Measurements from ENCODE around the gene IFITM10.

The IFITM10 gene

GRCh38 chr11:1757861-1758610, 7.6 kb upstream of the IFITM10 start:
- in situ Hi-C loops (cut with HindIII; ENCODE audit: low pct_unique_long_range_greater_than_20kb, low sequenced_read_pairs): no loop called here
- no peak for DNase-seq (ENCODE audit: low read depth in 1 of 2, low spot score in 1 of 2)
- no peak for TF ChIP-seq JUND (IDR thresholded peaks at IDR 0.05; ENCODE audit: low read depth)

GRCh38 chr11:1756791-1757771, 6.7 kb upstream of the IFITM10 start:
- in situ Hi-C loops (cut with HindIII; ENCODE audit: low pct_unique_long_range_greater_than_20kb, low sequenced_read_pairs): no loop called here
- TF ChIP-seq JUND (IDR thresholded peaks at IDR 0.05; ENCODE audit: low read depth): no peak
- peak in 1 of 2 experiments; percentile 74 for DNase-seq (ENCODE audit: low read depth in 1 of 2, low spot score in 1 of 2)

- no peak for TF ChIP-seq JUND (IDR thresholded peaks at IDR 0.05; ENCODE audit: low read depth)
- peak; percentile 94 for DNase-seq (ENCODE audit: low read depth in 1 of 2, low spot score in 1 of 2)
- in situ Hi-C loops (cut with HindIII; ENCODE audit: low pct_unique_long_range_greater_than_20kb, low sequenced_read_pairs): no loop called here
Observed at GRCh38 chr11:1755692-1756561, 5.5 kb upstream of the IFITM10 start.

GRCh38 chr11:1755344-1755691, 4.9 kb upstream of the IFITM10 start:
- no peak for TF ChIP-seq JUND (IDR thresholded peaks at IDR 0.05; ENCODE audit: low read depth)
- in situ Hi-C loops (cut with HindIII; ENCODE audit: low pct_unique_long_range_greater_than_20kb, low sequenced_read_pairs): no loop called here
- DNase-seq (ENCODE audit: low read depth in 1 of 2, low spot score in 1 of 2): no peak

- in situ Hi-C loops (cut with HindIII; ENCODE audit: low pct_unique_long_range_greater_than_20kb, low sequenced_read_pairs): no loop called here
- TF ChIP-seq JUND (IDR thresholded peaks at IDR 0.05; ENCODE audit: low read depth): no peak
- DNase-seq (ENCODE audit: low read depth in 1 of 2, low spot score in 1 of 2): no peak
Observed at GRCh38 chr11:1754376-1755150, 4.2 kb upstream of the IFITM10 start.

GRCh38 chr11:1753929-1754305, 3.5 kb upstream of the IFITM10 start:
- TF ChIP-seq JUND (IDR thresholded peaks at IDR 0.05; ENCODE audit: low read depth): no peak
- DNase-seq (ENCODE audit: low read depth in 1 of 2, low spot score in 1 of 2): no peak
- in situ Hi-C loops (cut with HindIII; ENCODE audit: low pct_unique_long_range_greater_than_20kb, low sequenced_read_pairs): no loop called here

- no peak for TF ChIP-seq JUND (IDR thresholded peaks at IDR 0.05; ENCODE audit: low read depth)
- DNase-seq (ENCODE audit: low read depth in 1 of 2, low spot score in 1 of 2): peak in 1 of 2 experiments; percentile 16
- in situ Hi-C loops (cut with HindIII; ENCODE audit: low pct_unique_long_range_greater_than_20kb, low sequenced_read_pairs): no loop called here
Observed at GRCh38 chr11:1753229-1753928, 3.0 kb upstream of the IFITM10 start.

- TF ChIP-seq JUND (IDR thresholded peaks at IDR 0.05; ENCODE audit: low read depth): no peak
- in situ Hi-C loops (cut with HindIII; ENCODE audit: low pct_unique_long_range_greater_than_20kb, low sequenced_read_pairs): no loop called here
Observed at GRCh38 chr11:1752907-1753228, 2.5 kb upstream of the IFITM10 start.

GRCh38 chr11:1751999-1752906, 1.9 kb upstream of the IFITM10 start:
- DNase-seq (ENCODE audit: low read depth in 1 of 2, low spot score in 1 of 2): peak in 1 of 2 experiments; percentile 49
- no peak for TF ChIP-seq JUND (IDR thresholded peaks at IDR 0.05; ENCODE audit: low read depth)
- in situ Hi-C loops (cut with HindIII; ENCODE audit: low pct_unique_long_range_greater_than_20kb, low sequenced_read_pairs): no loop called here

More at GRCh38 chr11:1752907-1753228, 2.5 kb upstream of the IFITM10 start:
- peak in 1 of 2 experiments; percentile 26 for DNase-seq (ENCODE audit: low read depth in 1 of 2, low spot score in 1 of 2)

- TF ChIP-seq JUND (IDR thresholded peaks at IDR 0.05; ENCODE audit: low read depth): no peak
- DNase-seq (ENCODE audit: low read depth in 1 of 2, low spot score in 1 of 2): peak; percentile 37 to 52
- in situ Hi-C loops (cut with HindIII; ENCODE audit: low pct_unique_long_range_greater_than_20kb, low sequenced_read_pairs): no loop called here
Observed at GRCh38 chr11:1751531-1751921, 1.1 kb upstream of the IFITM10 start.
